Endothelial cell of coronary artery (primary cell): ENCODE data around the gene TDRKH. TPM values are rescaled to one million over a fixed set of nuclear protein-coding genes. Genes with fewer than 3 reads are reported as not detected.

Experiments used
- total RNA-seq: library from RNA; depleted of rRNA; stranded (reverse); fragments of >200 nt; gene quantifications from 2 replicates; pipeline ENCODE4 v1.2.3, GENCODE V29; 2014

TDRKH gene
- 4.5 and 4.9 TPM in 2 replicates for total RNA-seq

GRCh38 chr1:151790071-151790939, at the start of gene TDRKH:
TDRKH (minus strand) TSS chr1:151790500; CDS start chr1:151783022, 7,478 bp downstream.

GRCh38 chr1:151839457-151840403, 49.4 kb upstream of the TDRKH start, which contains the start of gene C2CD4D:
C2CD4D (minus strand) TSS chr1:151839820; CDS start chr1:151838989, 831 bp downstream.

GRCh38 chr1:151831605-151832004, 41.3 kb upstream of the TDRKH start, which contains the start of gene RORC:
RORC (minus strand) TSS chr1:151831802; CDS start chr1:151831764, 38 bp downstream.

DNA sequence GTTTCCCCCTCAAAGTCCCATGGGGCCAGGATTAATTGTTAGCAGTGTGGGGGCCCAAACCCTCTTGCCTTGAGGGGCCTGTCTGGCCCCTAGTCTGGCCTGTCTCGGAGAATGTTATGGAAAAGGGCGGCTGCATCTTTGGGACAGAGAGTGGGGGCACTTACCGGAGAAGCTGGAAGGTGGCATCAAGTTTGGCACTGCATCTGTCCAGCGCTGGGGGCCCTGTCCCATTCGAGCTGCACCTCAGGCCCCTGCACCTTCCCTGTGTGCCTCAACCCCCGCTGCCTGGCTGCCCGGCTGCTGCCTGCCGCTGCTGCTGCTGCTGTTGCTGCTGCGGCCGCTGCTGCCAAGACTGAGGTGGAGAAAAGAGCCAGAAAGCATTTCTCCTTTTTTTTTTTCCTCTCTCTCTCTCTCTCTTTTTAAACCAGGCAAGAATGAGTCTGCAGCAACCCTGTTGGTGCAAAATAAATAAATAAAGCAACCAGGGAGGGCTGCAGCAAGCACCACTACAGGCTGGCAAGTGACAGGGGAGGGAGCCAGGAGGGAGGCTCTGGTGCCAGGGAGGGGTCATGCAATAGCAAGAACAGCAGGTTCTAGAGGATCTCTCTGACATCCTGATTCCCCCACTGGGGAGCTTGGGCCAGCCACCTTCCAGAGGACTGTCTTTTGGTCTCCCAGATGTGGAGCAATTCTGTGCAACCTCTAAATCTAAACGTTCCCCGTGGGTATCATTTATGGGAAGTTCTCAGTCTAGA, 14.9 kb upstream of the TDRKH start, which contains the start of gene LINGO4:
Gene LINGO4 (minus strand): TSS at position 354 of the 755 bp plus-strand sequence. CDS start 2,715 bp downstream, outside the sequence.

DNA sequence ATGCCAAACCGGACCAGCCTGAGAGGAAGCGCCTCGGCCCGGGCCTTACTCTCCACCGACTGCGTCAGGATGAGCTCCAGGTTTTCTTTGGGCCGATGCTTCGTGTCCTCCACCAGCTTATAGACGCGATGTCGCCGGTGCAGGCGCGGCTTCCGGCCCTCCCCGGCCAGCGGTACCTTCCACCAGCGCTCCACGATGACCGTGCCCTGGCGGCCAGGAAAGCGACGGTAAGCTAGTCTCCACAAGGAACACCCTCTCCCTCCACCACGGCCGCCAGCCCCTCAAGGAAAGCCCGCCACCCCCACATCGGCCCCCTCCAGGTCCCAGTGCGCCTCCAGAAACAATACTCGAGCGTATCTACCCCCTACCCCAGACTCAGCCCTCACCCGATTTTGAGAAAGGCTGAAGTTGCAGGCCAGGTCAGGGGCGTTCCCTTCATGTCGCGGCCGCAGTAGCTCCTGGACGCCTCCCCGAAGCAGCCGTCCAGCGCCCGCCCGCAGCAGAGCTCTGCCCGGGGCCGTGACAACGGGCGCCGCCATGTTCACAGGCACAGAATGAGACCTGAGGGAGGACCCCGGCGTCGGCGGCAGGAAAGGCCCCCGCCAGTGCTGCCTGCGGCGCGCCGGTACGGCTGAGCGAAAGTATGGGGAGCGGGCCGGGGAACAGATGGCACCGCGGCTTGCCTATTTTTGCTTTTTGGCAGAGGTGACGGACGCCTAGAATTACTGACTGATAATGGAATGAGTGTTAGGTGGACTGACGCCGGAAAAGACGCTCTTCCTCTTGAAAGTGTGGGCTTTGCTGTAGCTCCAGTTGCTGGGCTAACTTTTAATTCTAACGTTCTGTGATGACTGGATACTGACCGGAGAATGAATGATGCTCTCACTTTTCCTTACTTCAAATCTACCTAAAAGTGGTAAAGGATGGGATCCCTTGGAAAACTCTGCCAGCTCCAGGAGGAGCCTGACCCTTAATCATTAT, 27.1 kb downstream of the TDRKH start, which contains the start of gene MRPL9:
Gene MRPL9 (minus strand): TSS at position 556 of the 981 bp plus-strand sequence. CDS start 17 bp downstream, at position 539.

Other genes starting within 250 kb of the TDRKH start
- 16.2 and 22.2 TPM in 2 replicates for gene SNX27, start 178.4 kb downstream of the TDRKH start, total RNA-seq
- gene CELF3, start 73.7 kb downstream of the TDRKH start, total RNA-seq, result not detected in 2 replicates
- not detected in 2 replicates for gene RIIAD1, start 69.0 kb downstream of the TDRKH start, total RNA-seq
- 117 and 147 TPM in 2 replicates for gene MRPL9, start 27.0 kb downstream of the TDRKH start, total RNA-seq
- gene LINGO4, start 14.9 kb upstream of the TDRKH start, total RNA-seq, result not detected in 2 replicates
- gene RORC, start 41.3 kb upstream of the TDRKH start, total RNA-seq, result not detected in 2 replicates
- not detected in 2 replicates for gene C2CD4D, start 49.3 kb upstream of the TDRKH start, total RNA-seq
- gene THEM5, start 63.2 kb upstream of the TDRKH start, total RNA-seq, result not detected in 2 replicates
- gene THEM4, start 119.0 kb upstream of the TDRKH start, total RNA-seq, result 7.5 and 10.9 TPM in 2 replicates
- gene S100A10, start 203.4 kb upstream of the TDRKH start, total RNA-seq, result 149 and 210 TPM in 2 replicates
- 22.0 and 31.9 TPM in 2 replicates for gene S100A11, start 246.5 kb upstream of the TDRKH start, total RNA-seq